Transverse colon (tissue), 4 donors: Measurements from ENCODE around the gene RXFP1. TPM values are rescaled to one million over a fixed set of nuclear protein-coding genes. Genes with fewer than 3 reads are reported as not detected.

Source experiments
- DNase-seq: peaks from one replicate; pipeline ENCODE4 v3.0.0-alpha.2; 2019
- H3K27ac ChIP-seq, 4 donors: fragments of 200-600 bp; sonication (generic); 2 replicates each; pipeline ENCODE4 v1.5.1; 2016 to 2018; ENCODE audit warnings: inconsistent platforms in 4 of 4
- H3K27me3 ChIP-seq: fragments of 200-600 bp; sonication (generic); 2 replicates; pipeline ENCODE4 v1.5.1; 2017; ENCODE audit warnings: inconsistent platforms
- H3K36me3 ChIP-seq, 4 donors: fragments of 200-600 bp; sonication (generic); 2 replicates each; pipeline ENCODE4 v1.5.1; 2017 to 2019; ENCODE audit warnings: inconsistent platforms in 4 of 4
- H3K4me1 ChIP-seq, 4 donors: fragments of 200-600 bp; sonication (generic); 2 replicates each; pipeline ENCODE4 v1.5.1; 2017 to 2020; ENCODE audit warnings: inconsistent platforms in 4 of 4
- H3K4me3 ChIP-seq, 4 donors: fragments of 200-600 bp; sonication (generic); 1 replicate in 1 of 4; 2 replicates in 3 of 4; pipeline versions ENCODE4 v1.5.1 to v1.6.1; 2017 to 2019; ENCODE audit warnings: inconsistent platforms in 4 of 4
- H3K9me3 ChIP-seq, 2 donors: fragments of 200-600 bp; sonication (generic); 2 replicates each; pipeline ENCODE4 v1.5.1; 2017 to 2019; ENCODE audit warnings: inconsistent platforms in 2 of 2
- EP300 ChIP-seq: sonication (generic); formaldehyde crosslinking; IDR thresholded peaks from one replicate; pipeline ENCODE4 v1.6.1; 2017; ENCODE audit warnings: antibody characterized with exemption, low read depth
- POLR2A ChIP-seq: fragments of 450-650 bp; IDR thresholded peaks from one replicate; pipeline ENCODE4 v1.6.1; 2016; ENCODE audit warnings: antibody characterized with exemption, mild to moderate bottlenecking, moderate library complexity
- POLR2AphosphoS5 ChIP-seq, 3 donors: sonication (generic); formaldehyde crosslinking; IDR thresholded peaks; one replicate each; pipeline ENCODE4 v1.6.1; 2016; ENCODE audit warnings: antibody characterized with exemption in 3 of 3
- WGBS, 2 donors: methylation state at CpG; one replicate each; pipeline ENCODE4 v1.1.5; 2018; ENCODE audit warnings: low coverage in 1 of 2; 5-methylcytosine and 5-hydroxymethylcytosine counted together
- in situ Hi-C, 4 donors: fragments of 200-750 bp; cut with MboI; loops; one replicate each; pipeline versions ENCODE4 v1.15.0 to v1.15.1; 2017; ENCODE audit warnings: low sequenced_read_pairs in 3 of 4, low pct_ligation_motif_present in 1 of 4, low pct_unique_long_range_greater_than_20kb in 1 of 4
- intact Hi-C: fragments of 100-400 bp; cut with DNase I; formaldehyde crosslinking; loops from one replicate; pipeline ENCODE4 v1.15.1; 2023; ENCODE audit warnings: low total_unique reads
- total RNA-seq, 4 donors: library from RNA; depleted of rRNA; stranded (reverse); fragments of >200 nt; gene quantifications; one replicate each; pipeline ENCODE4 v1.1.0, GENCODE V29; 2016
- TF ChIP-seq, protein P1 (sequence below), 5 experiments: fragments of 200-600 bp in 3 of 5; fragments of 450-650 bp in 2 of 5; sonication (generic) in 3 of 5; IDR thresholded peaks; 1 replicate in 2 of 5; 2 replicates in 3 of 5; pipeline ENCODE4 v1.5.1; 2016 to 2017; ENCODE audit warnings: antibody characterized with exemption in 5 of 5, inconsistent platforms in 3 of 5, mild to moderate bottlenecking in 2 of 5, moderate library complexity in 1 of 5

Gene RXFP1
- total RNA-seq, 4 donors from 2014 or later: 0.16 TPM; not detected in 3

- H3K36me3 ChIP-seq: no peaks in the 10 kb centered on the region
- in situ Hi-C loops (no loop called here), intact Hi-C loops (no loop called here)
- H3K4me1 ChIP-seq: no peaks in the 10 kb centered on the region
- no peak overlapping the region for H3K27ac ChIP-seq
- H3K27me3 ChIP-seq: no peaks in the 10 kb centered on the region
- H3K9me3 ChIP-seq: no peaks in the 10 kb centered on the region
- DNase-seq: no peak
- no peak overlapping the region for H3K4me3 ChIP-seq
- no peak for TF ChIP-seq POLR2AphosphoS5 (IDR thresholded peaks at IDR 0.05)
- TF ChIP-seq POLR2A: no peak
- TF ChIP-seq, protein P1, sequence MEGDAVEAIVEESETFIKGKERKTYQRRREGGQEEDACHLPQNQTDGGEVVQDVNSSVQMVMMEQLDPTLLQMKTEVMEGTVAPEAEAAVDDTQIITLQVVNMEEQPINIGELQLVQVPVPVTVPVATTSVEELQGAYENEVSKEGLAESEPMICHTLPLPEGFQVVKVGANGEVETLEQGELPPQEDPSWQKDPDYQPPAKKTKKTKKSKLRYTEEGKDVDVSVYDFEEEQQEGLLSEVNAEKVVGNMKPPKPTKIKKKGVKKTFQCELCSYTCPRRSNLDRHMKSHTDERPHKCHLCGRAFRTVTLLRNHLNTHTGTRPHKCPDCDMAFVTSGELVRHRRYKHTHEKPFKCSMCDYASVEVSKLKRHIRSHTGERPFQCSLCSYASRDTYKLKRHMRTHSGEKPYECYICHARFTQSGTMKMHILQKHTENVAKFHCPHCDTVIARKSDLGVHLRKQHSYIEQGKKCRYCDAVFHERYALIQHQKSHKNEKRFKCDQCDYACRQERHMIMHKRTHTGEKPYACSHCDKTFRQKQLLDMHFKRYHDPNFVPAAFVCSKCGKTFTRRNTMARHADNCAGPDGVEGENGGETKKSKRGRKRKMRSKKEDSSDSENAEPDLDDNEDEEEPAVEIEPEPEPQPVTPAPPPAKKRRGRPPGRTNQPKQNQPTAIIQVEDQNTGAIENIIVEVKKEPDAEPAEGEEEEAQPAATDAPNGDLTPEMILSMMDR (IDR thresholded peaks at IDR 0.05): no peak
- no peak for TF ChIP-seq EP300
These were observed 29.3 kb upstream of the RXFP1 start for GRCh38 chr4:158492391-158492790.

DNA sequence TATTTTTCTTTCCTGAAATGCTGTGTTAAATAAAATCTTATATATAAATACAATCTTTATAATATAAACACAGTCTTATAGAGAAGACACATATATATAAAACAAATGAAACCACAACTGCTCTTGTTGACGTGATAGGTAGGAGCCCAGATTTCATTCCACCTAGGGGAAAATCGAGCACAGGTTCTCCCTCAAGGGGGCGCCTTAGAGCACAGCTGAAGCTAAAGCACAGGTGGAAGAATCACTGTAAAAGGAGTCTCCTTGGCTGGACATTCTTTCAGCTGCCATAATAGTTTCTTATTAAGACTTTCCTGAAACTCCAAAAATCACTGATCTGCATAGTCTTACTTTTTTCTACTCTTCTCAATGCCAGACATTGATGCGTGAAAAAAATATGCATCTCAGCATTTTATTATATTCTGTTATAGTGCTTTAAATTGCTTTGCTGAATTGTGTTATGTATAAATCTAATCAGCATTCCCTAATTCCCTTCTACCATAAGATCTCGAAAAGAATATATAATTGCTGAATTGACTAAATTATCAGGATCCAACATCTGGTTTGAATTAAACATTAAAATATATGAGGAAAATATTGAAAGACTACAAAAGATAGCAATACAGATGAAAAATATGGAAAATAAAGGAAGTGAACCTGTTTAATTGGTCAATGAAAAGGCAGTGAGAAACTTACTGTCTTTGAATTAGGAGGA, 25.5 kb upstream of the RXFP1 start:
- Histone ChIP-seq H3K4me3 (no peak overlapping the region), H3K27me3 (no peaks in the 10 kb centered on the region), H3K9me3 (no peaks in the 10 kb centered on the region), H3K27ac (no peak overlapping the region), H3K36me3 (no peaks in the 10 kb centered on the region), H3K4me1 (no peaks in the 10 kb centered on the region)
- TF ChIP-seq, protein P1 (IDR thresholded peaks at IDR 0.05): peak in 4 of 5 experiments; percentile 26 to 46 (median 32)
- no peak for TF ChIP-seq POLR2AphosphoS5 (IDR thresholded peaks at IDR 0.05)
- 36 to 37% methylated on average over 5 of the region's 5 CpGs for WGBS, 2 donors
- in situ Hi-C loops (no loop called here), intact Hi-C loops (no loop called here)
- peak; percentile 43 for DNase-seq

DNA sequence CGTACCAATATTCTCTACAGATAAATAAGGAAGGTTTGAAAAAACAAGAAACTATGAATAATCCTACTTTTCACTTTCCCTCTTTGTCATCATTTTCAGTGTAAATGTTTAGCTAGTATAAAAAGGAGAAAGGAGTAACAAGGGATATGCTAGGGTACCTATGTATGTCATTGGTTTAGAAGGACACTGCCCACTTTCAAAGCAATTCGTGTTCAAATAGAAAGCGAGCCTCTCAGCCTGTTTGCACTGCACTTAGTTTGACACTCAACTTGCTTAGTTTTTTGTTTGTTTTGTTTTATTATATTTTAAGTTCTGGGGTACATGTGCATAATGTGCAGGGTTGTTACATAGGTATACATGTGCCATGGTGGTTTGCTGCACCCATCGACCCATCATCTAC, 21.6 kb upstream of the RXFP1 start:
- H3K4me3 ChIP-seq: no peak overlapping the region
- intact Hi-C loops: no loop called here

DNA sequence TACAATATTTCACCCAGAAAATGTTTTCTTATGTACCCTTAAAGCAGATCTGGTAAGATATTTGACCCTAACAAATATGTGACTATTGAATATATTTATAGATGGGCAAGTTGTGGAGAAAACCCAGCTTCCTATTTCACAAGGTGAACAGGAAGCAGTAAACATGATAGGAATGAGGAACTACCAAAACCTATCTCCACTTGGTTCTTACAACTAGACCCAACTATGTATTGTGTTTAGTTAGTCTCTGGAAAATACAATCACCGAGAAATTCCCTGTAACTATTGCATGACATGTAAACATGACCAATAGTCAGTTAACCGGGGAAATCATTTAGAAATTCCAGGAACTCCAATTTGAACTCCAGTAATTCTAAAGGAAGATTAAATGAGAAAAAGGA, 8.4 kb upstream of the RXFP1 start:
- Histone ChIP-seq H3K27ac (no peak overlapping the region), H3K4me1 (no peaks in the 10 kb centered on the region), H3K4me3 (no peak overlapping the region), H3K27me3 (no peaks in the 10 kb centered on the region), H3K36me3 (no peaks in the 10 kb centered on the region), H3K9me3 (no peaks in the 10 kb centered on the region)
- DNase-seq: no peak
- in situ Hi-C loops: no loop called here
- 48 to 53% methylated on average over 2 of the region's 2 CpGs for WGBS, 2 donors
- TF ChIP-seq, protein P1 (IDR thresholded peaks at IDR 0.05): no peak
- no peak for TF ChIP-seq POLR2A
- TF ChIP-seq EP300: no peak
- no peak for TF ChIP-seq POLR2AphosphoS5 (IDR thresholded peaks at IDR 0.05)
- intact Hi-C loops: no loop called here

More for the DNA sequence above, 21.6 kb upstream of the RXFP1 start:
- Histone ChIP-seq H3K9me3 (no peaks in the 10 kb centered on the region), H3K27ac (no peak overlapping the region), H3K27me3 (no peaks in the 10 kb centered on the region), H3K4me1 (no peaks in the 10 kb centered on the region), H3K36me3 (no peaks in the 10 kb centered on the region)
- in situ Hi-C loops: no loop called here
- WGBS, 2 donors: 67 to 72% methylated on average over 3 to 4 of the region's 4 CpGs
- no peak for DNase-seq
- TF ChIP-seq POLR2A: no peak

- no peaks in the 10 kb centered on the region for H3K9me3 ChIP-seq
- H3K27ac ChIP-seq: no peak overlapping the region
- H3K36me3 ChIP-seq: no peaks in the 10 kb centered on the region
- H3K27me3 ChIP-seq: no peaks in the 10 kb centered on the region
- no peak for DNase-seq
- TF ChIP-seq POLR2A: no peak
- TF ChIP-seq POLR2AphosphoS5 (IDR thresholded peaks at IDR 0.05): no peak
- TF ChIP-seq EP300: no peak
- TF ChIP-seq, protein P1 (IDR thresholded peaks at IDR 0.05): no peak
- H3K4me1 ChIP-seq: no peaks in the 10 kb centered on the region
- in situ Hi-C loops: no loop called here
- intact Hi-C loops: no loop called here
- H3K4me3 ChIP-seq: no peak overlapping the region
- 67 to 73% methylated on average over 3 to 7 of the region's 7 CpGs for WGBS, 2 donors
These were observed 2.5 kb upstream of the RXFP1 start for GRCh38 chr4:158519226-158519625.
